ENCODE measurements around the gene ZNF185.

DNA sequence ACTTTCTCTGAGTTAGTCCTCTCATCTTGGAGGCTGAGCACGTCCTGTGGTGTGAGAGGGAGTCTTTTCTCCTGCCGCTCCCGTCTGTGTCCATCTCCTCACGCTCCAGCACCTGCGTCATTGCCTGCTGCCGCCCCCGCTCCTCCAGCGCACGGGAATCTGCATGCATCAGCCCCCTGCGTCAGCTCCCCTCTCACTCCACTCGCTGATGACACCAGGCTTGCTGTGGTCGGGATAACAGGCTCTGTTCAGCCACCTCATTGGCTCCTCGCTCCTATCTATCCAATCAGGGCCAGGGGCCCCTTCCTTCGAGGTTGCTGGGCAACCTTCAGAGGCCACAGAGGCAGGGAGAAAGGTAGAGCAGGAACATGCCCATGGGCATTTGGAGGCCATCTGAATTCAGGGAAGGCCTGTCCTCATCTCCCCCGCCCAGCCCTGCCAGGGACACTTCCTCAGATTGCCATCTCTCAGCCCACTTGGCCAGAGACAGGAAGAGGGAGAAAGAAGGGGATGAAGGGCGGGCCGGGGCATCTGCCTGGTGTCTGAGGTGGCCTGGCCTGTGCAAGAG lies 9.3 kb downstream of the ZNF185 start:
- TF ChIP-seq, protein P1, sequence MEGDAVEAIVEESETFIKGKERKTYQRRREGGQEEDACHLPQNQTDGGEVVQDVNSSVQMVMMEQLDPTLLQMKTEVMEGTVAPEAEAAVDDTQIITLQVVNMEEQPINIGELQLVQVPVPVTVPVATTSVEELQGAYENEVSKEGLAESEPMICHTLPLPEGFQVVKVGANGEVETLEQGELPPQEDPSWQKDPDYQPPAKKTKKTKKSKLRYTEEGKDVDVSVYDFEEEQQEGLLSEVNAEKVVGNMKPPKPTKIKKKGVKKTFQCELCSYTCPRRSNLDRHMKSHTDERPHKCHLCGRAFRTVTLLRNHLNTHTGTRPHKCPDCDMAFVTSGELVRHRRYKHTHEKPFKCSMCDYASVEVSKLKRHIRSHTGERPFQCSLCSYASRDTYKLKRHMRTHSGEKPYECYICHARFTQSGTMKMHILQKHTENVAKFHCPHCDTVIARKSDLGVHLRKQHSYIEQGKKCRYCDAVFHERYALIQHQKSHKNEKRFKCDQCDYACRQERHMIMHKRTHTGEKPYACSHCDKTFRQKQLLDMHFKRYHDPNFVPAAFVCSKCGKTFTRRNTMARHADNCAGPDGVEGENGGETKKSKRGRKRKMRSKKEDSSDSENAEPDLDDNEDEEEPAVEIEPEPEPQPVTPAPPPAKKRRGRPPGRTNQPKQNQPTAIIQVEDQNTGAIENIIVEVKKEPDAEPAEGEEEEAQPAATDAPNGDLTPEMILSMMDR (IDR thresholded peaks at IDR 0.05): no peak
- TF ChIP-seq EZH2 (IDR thresholded peaks at IDR 0.05) (no peak), EZH2phosphoT487 (IDR thresholded peaks at IDR 0.05) (no peak)
